ENCODE results near the gene TRPM2.

The TRPM2 gene

GRCh38 chr21:44322621-44323325 lies 30.6 kb upstream of the TRPM2 start:
- no peak for DNase-seq

GRCh38 chr21:44323591-44323990 lies 29.8 kb upstream of the TRPM2 start:
- DNase-seq = no peak

DNA sequence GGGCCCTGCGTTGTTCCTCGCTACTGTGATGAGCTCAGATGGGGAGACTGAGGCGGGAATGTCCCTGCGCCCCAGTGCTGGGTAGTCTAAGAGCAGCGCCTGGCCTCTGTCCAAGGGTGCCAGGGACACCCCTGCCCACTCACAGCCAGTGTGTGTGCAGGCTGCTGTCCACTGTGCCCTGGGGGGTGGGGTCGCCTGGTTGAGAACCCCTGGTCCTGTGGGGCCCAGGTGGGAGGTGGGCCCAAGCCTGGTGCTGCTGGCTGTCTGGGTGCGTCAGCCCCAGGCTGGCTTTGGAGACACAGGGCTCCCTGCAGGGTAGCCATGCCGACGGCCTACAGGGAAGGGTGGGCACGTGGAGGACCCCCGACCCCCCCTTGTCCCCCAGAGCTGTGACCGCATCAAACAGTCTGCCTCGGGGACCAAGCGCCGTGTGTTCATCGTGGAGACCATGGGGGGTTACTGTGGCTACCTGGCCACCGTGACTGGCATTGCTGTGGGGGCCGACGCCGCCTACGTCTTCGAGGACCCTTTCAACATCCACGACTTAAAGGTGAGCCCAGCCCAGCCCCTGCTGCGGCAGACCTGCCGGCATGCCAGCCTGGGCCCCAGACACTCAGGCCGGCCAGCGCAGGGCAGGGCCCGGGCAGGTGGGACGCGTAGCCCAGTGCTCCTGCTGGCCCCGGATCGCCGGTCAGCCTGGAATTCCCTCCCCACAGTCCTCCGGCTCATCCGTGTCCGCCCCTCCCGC lies 29.1 kb upstream of the TRPM2 start:
- no peak for DNase-seq

DNA sequence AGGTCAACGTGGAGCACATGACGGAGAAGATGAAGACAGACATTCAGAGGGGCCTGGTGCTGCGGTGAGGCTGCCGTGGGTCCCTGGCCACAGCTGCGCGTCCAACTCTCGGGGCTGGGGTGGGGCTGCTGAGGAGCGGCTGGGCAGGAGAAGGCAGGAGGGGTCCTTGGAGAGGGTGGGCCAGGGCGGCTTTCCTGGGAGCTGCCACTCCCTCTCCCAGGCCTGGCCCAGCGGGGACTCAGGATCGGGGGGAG lies 28.6 kb upstream of the TRPM2 start:
- DNase-seq = no peak

- no peak for DNase-seq
Observed at GRCh38 chr21:44325386-44326271, 27.8 kb upstream of the TRPM2 start.

DNA sequence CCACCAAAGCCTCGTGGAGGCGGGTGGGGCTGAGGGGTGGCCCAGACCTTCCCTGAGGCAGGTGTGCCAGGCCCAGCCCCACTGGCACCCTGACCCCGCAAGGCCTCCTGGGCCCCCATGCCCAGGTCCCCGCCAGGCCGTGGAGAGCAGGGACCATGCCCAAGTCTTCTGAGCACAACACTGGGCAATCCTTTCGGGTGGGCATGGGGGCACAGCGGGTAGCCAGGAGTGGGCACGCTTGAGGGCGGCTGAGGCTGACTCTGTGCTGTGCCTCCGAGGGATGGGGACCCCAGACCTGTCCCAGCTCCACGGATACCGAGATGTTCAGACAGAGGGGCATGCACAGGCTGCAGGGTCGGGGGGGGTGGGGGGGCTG lies 27.2 kb upstream of the TRPM2 start:
- DNase-seq = no peak

DNA sequence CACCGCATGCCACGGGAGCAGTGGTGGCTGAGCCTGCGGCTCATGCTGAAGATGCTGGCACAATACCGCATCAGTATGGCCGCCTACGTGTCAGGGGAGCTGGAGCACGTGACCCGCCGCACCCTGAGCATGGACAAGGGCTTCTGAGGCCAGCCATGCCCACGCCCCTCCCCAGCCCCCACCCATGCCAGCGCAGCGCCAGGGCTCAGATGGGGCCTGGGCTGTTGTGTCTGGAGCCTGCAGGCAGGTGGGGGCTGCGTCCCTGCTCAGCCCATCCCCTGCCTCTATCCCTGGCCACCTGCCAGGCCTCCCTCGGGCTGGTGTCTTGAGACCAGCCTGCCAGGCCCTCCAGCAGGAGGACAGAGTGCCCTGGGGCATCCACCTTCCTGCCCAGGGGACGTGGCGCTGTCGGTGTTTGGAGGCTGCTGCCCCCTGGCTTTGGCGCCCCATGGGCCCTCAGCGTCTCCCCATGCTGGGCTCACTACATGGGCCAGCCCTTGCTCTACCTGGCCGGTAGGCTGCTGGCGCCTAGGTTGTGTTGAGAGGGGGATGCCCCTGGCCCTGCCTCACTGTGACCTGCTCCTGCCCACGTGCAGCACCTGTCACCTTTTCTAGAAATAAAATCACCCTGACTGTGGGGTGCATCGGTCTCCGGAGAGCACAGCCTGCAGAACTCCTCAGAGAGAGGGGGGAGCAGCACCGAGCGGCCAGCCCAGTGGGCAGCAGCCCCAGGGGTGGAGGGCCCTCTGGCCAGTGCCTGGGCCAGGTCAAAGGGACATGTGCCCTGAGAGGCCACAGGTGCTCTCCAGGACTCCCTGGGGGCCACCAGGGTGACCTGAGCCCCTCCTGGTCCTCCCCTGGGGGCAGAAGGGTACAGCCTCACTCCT lies 26.5 kb upstream of the TRPM2 start:
- DNase-seq = no peak

- DNase-seq = no peak
Observed at GRCh38 chr21:44327603-44327974, 25.8 kb upstream of the TRPM2 start.

DNA sequence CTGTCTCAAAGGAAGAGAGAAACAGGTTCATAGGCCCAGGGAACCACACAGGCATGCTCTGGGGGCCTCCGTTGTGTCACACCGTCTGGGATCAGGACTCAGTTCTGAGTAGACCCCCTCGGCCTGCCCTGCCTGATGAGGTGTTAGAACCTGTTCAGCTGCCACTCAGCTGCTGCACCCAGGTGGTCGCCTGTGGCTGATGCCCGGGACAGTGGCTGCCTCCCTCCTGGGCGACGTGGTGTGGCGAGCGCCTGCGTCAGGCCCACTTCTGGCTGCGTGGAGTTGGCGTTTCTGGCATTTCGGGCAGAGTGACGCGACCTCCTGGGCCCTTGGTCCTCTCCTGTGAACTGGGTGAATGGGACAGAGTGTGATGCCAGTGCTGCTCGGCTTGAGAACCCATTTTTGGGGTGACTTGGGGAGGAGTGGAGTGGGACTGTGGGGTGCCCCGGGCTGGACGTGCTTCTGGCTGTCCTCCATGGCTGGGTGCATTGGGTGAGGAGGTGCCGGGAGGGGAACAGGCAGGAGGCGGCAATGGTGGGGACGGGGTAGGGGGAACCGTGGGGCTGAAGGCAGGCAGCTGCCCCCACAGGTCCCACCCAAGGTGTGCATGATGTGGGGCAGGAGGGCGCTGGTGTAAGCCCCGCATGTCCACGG lies 25.1 kb upstream of the TRPM2 start:
- DNase-seq = no peak

GRCh38 chr21:44329086-44329889 lies 24.1 kb upstream of the TRPM2 start:
- DNase-seq = no peak

DNA sequence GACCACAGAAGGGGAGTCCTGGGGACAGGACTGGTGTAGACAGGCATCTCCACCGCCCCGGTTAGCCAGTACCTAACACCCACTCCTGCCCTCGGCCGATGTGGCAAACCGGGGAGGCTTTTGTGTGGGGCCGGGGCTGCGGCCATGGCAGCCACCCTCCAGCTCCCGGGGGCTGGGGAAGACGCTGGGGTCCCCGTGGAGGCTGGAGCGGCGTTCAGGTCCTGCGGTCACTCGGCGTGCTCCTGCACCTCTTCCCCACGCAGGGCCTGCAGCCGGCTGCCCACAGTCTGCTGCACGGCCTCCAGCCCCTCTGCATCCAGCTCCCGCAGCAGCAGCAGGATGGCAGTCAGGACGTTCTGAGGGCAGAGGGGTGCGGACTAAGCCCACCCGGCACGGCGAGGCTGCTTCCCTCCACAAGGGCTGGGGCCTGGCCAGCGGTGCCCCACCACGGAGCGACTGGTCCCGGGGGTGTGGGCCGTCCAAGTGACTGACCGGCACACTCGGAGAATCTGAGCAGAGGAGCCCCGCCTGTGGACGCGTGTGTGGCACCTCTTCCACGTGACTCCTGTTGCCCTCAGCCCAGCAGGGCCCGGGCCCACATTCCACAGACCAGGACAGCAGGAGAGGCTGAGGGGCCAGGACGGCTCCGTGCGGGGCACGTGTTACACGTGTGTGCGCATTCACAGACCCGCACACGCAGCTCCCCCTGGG lies 23.3 kb upstream of the TRPM2 start:
- DNase-seq = no peak

- no peak for DNase-seq
Observed at GRCh38 chr21:44330698-44331097, 22.7 kb upstream of the TRPM2 start.

DNA sequence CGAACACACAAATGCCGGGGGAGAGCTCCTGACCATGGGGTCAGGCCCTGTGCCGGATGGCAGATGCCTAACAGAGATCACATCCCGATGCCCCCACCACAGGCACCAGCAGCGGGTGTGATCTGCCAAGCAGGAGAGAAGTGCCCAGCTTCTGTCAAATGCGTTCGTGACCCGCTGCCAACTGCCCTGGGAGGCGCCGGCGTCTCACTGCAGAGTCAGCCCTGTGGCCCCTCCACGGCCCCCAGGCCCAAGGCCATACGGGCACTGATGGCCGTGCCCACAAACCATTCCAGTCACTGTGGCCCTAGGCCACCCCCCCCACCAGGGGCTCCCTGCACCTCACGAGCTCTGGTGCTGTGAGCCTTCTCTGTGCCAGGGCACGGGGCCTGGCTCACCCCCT lies 22.2 kb upstream of the TRPM2 start:
- no peak for DNase-seq

GRCh38 chr21:44331650-44332307 lies 21.6 kb upstream of the TRPM2 start:
- no peak for DNase-seq

- no peak for DNase-seq
Observed at GRCh38 chr21:44332383-44332782, 21.0 kb upstream of the TRPM2 start.

DNA sequence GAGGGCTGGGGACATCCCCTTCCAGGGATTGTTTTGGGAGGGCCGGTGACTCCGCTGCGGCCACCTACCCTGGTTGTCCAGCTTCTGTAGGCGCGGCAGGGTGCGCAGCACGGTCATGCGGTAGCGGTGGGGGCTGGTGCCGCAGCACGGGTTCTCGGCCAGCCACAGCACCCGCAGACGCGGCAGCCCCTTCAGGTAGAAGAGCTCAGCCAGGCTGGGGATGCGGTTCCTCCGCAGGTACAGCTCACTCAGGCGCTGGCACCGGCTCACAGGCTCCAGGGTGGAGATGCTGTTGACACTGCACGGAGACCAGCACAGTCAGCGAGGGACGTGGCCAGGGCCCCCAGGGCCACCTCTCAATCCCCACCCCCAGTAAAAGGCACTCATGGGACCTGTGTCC lies 20.5 kb upstream of the TRPM2 start:
- DNase-seq = no peak

DNA sequence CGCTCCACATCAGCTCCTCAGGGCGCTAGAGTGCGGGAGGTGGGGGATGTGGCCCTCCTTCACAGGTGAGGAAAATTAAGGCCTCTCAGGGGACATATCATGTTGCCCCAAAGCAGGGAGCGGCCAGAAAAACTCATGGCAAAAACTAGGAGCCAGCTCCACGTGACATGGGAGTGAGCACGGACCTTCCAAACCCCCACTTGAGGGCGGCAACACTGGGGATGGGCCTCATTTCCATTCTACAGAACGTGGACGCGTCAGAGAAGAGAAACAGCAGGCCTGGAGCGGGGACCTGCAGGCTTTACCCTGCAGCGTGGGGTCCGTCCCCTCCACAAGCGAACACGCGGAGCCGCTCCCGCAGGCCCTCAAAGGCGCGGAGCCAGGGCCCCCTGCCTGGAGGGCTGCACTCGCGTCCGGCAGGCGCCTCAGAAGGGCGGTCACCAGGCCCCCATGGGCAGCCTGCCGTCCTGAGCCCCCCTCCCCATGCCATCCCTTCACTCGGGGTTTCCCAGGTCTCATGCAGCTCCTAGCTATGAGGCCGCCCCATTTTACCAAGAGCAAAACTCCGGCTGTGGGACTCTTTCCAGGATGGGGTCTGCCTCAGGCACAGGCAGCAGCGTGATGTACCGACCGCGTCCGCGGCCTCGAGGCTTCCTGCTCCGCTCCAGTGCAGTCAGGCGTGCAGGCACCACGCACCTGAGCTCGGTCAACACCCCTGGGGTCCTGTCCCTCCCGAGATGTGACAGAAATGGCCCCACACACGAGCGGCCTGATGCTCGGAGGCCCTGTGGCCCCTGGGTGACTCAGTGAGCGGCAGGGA lies 19.7 kb upstream of the TRPM2 start:
- no peak for DNase-seq

DNA sequence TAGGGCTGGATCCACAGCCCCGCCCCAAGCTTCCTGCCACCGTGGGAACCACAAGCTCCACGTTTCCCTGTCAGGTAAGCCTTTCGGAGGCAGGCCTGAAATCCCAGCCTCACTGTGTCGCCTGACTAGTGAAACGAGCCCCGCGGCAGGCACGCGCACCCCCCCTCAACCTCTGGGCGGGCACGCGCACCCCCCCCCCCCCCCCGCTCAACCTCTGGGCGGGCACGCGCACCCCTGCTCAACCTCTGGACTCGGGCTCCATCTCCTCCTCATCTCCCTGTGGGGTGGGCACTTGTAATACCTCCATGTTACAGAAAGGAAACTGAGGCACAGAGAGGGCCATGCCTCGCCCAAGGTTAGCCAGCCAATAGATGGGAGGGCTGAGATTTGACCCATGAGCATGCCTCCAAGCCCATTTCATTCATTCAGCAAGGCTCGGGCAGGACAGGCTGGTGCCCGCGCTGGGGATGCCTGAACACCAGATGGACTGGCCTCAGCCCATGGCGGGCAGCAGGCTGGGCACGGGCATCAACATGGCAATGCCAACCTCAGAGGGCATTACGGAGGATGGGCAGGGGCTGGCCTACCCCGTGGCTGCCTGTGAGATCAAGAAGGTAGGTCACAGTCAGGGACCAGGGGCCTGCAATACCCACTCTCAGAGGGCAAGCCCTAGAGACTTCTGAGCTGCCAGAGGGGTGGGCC lies 18.9 kb upstream of the TRPM2 start:
- no peak for DNase-seq
